ENCODE data around the gene NHLH1. TPM values are rescaled to one million over a fixed set of nuclear protein-coding genes. Genes with fewer than 3 reads are reported as not detected.

The NHLH1 gene
- total RNA-seq, 2 donors from 2014 or later: 0.14 TPM; not detected in 1

DNA sequence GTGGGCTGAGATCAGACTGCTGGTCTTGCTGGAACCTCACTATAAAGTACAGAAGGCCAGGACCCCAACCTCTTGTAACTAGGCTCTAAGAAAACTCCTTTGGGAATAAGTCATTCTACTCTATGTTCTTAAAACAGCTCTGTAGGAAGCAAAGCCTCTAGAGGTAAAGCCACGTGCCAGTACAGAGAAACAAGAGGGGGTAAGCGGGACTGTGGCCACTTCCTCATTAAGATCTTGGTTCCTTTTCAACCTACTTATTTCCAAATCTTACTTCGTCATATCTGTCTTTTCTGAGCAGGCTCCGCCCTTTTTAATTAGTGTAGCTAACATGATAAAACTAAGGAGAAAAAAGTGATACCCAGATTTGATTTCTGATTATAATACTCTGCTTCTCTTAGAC lies 19.9 kb upstream of the NHLH1 start:
- H3K4me3 ChIP-seq: no peak overlapping the region
- DNase-seq (ENCODE audit: low spot score): no peak
- peaks cover 4 to 10% of the 10 kb centered on the region in 2 donors for H3K4me1 ChIP-seq (ENCODE audit: control insufficient read depth in 1 of 2, low read depth in 2 of 2)
- no peaks in the 10 kb centered on the region for H3K27me3 ChIP-seq (replicated peaks; ENCODE audit: insufficient read depth)
- H3K27ac ChIP-seq: no peak overlapping the region
- no peaks in the 10 kb centered on the region for H3K9me3 ChIP-seq
- no peak for ATAC-seq (ENCODE audit: insufficient number of reproducible peaks, low FRiP score, low read depth)
- peaks cover 36% of the 10 kb centered on the region for H3K36me3 ChIP-seq
- TF ChIP-seq, protein P1, sequence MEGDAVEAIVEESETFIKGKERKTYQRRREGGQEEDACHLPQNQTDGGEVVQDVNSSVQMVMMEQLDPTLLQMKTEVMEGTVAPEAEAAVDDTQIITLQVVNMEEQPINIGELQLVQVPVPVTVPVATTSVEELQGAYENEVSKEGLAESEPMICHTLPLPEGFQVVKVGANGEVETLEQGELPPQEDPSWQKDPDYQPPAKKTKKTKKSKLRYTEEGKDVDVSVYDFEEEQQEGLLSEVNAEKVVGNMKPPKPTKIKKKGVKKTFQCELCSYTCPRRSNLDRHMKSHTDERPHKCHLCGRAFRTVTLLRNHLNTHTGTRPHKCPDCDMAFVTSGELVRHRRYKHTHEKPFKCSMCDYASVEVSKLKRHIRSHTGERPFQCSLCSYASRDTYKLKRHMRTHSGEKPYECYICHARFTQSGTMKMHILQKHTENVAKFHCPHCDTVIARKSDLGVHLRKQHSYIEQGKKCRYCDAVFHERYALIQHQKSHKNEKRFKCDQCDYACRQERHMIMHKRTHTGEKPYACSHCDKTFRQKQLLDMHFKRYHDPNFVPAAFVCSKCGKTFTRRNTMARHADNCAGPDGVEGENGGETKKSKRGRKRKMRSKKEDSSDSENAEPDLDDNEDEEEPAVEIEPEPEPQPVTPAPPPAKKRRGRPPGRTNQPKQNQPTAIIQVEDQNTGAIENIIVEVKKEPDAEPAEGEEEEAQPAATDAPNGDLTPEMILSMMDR (IDR thresholded peaks at IDR 0.05): no peak

DNA sequence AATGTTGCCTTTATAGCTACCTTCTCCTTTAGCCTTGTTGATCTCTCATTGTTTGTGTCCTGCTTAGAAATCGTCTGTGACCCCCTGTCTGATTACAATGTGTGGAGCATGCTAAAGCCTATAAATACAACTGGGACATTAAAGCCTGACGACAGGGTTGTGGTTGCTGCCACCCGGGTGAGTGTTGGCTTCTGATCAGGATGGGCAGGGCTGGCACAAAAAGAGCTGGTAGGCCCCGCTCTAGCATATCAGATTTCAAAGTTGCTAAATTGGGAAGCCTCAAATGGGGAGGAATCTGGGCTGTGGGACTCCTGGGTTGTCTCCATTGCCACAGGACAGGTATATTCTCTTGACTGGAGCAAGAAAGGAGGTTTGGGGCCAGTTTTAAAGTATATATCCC lies 15.2 kb upstream of the NHLH1 start:
- H3K4me1 ChIP-seq (ENCODE audit: control insufficient read depth in 1 of 2, low read depth in 2 of 2): no peaks in the 10 kb centered on the region
- no peak overlapping the region for H3K4me3 ChIP-seq
- H3K9me3 ChIP-seq: no peaks in the 10 kb centered on the region
- TF ChIP-seq, protein P1 (IDR thresholded peaks at IDR 0.05): no peak
- no peaks in the 10 kb centered on the region for H3K27me3 ChIP-seq (replicated peaks; ENCODE audit: insufficient read depth)
- no peak for ATAC-seq (ENCODE audit: insufficient number of reproducible peaks, low FRiP score, low read depth)
- no peak for DNase-seq (ENCODE audit: low spot score)
- peaks cover 82% of the 10 kb centered on the region for H3K36me3 ChIP-seq
- no peak overlapping the region for H3K27ac ChIP-seq

DNA sequence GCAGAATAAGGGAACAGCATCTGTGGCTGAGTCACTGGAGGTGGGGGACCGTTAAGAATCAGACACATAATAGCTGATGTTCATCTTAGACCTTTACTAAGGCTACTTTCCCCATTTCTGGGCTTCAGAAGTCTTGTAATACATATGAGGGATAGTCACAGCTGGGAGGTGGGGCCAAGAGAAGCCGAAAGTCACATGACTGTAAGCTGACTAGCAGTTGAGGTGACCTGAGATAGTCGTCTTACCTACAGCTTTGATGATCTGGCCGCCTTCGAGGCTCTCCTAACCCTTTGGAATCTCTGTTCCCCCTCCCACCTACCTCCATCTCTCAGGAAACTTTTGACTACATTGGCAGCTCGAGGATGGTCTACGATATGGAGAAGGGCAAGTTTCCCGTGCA lies 14.3 kb upstream of the NHLH1 start:
- no peaks in the 10 kb centered on the region for H3K4me1 ChIP-seq (ENCODE audit: control insufficient read depth in 1 of 2, low read depth in 2 of 2)
- DNase-seq (ENCODE audit: low spot score) (no peak), ATAC-seq (ENCODE audit: insufficient number of reproducible peaks, low FRiP score, low read depth) (no peak)
- peaks cover 86% of the 10 kb centered on the region for H3K36me3 ChIP-seq
- no peak overlapping the region for H3K4me3 ChIP-seq
- no peak overlapping the region for H3K27ac ChIP-seq
- H3K9me3 ChIP-seq: no peaks in the 10 kb centered on the region
- TF ChIP-seq, protein P1 (IDR thresholded peaks at IDR 0.05): no peak
- no peaks in the 10 kb centered on the region for H3K27me3 ChIP-seq (replicated peaks; ENCODE audit: insufficient read depth)

DNA sequence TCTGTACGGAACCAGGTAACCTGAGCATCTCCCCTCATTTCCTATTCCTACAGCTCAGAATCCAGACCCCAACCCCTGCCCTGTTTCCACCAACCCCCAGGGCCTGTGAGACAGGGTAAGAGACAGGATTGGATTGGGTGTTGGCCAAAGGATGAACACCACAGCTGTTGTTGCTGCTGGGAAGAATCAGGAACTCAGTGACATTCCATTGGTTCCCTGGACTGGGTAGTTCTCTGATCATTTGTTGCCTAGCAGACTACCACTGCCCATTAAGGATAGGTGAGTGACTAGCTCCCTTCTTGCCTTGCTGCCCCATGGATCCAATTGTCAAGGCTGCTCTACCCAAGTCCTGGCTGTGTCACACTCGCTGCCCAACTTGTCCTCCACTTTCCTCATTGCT lies 13.6 kb upstream of the NHLH1 start:
- H3K36me3 ChIP-seq: peaks cover 79% of the 10 kb centered on the region
- no peaks in the 10 kb centered on the region for H3K4me1 ChIP-seq (ENCODE audit: control insufficient read depth in 1 of 2, low read depth in 2 of 2)
- H3K4me3 ChIP-seq: no peak overlapping the region
- H3K9me3 ChIP-seq: no peaks in the 10 kb centered on the region
- TF ChIP-seq, protein P1 (IDR thresholded peaks at IDR 0.05): no peak
- DNase-seq (ENCODE audit: low spot score): no peak
- no peaks in the 10 kb centered on the region for H3K27me3 ChIP-seq (replicated peaks; ENCODE audit: insufficient read depth)
- no peak overlapping the region for H3K27ac ChIP-seq
- ATAC-seq (ENCODE audit: insufficient number of reproducible peaks, low FRiP score, low read depth): no peak

DNA sequence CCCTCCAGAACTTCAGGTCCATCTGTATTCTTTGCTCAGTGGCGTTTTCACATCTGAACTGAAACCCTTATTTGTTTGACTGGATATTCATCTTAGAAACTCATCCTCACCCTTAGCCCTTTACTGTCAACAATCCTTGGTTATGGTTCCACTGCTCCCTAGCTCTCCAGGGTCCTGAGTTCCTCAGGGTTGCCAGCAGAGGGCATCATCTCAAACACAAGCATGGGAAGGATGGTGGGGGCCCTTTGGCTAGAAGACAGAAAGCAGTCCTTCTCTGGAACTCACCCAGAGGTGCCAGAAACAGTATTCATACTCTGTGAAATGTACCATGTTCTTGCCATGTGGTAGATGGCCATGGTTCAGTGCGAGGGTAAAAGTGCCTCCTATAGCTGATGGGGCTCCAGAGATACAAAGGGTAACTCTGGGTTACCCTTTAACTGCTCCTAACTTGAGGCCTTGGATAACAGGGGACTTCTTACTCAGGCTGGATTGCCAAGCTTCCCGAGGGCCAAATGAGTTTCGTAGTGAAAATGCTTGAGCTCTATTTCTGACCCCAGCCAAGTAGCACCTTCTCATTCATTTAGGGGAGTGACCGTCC lies 12.4 kb upstream of the NHLH1 start:
- H3K4me3 ChIP-seq: no peak overlapping the region
- no peaks in the 10 kb centered on the region for H3K4me1 ChIP-seq (ENCODE audit: control insufficient read depth in 1 of 2, low read depth in 2 of 2)
- H3K36me3 ChIP-seq: peaks cover 70% of the 10 kb centered on the region
- H3K27ac ChIP-seq: no peak overlapping the region
- ATAC-seq (ENCODE audit: insufficient number of reproducible peaks, low FRiP score, low read depth) (no peak), DNase-seq (ENCODE audit: low spot score) (no peak)
- H3K27me3 ChIP-seq (replicated peaks; ENCODE audit: insufficient read depth): no peaks in the 10 kb centered on the region
- TF ChIP-seq, protein P1 (IDR thresholded peaks at IDR 0.05): no peak
- H3K9me3 ChIP-seq: no peaks in the 10 kb centered on the region
